Measurements from ENCODE around the gene ACTRT2.

Gene ACTRT2

GRCh38 chr1:3014443-3015268 is 6.6 kb upstream of the ACTRT2 start:
- DNase-seq (ENCODE audit: low read depth, low spot score) = no peak
- no peak overlapping the region for H3K4me3 ChIP-seq (ENCODE audit: low read length)

GRCh38 chr1:3015269-3015635 is 6.0 kb upstream of the ACTRT2 start:
- no peak overlapping the region for H3K4me3 ChIP-seq (ENCODE audit: low read length)
- no peak for DNase-seq (ENCODE audit: low read depth, low spot score)

GRCh38 chr1:3015744-3016143 is 5.5 kb upstream of the ACTRT2 start:
- DNase-seq (ENCODE audit: low read depth, low spot score) = no peak

DNA sequence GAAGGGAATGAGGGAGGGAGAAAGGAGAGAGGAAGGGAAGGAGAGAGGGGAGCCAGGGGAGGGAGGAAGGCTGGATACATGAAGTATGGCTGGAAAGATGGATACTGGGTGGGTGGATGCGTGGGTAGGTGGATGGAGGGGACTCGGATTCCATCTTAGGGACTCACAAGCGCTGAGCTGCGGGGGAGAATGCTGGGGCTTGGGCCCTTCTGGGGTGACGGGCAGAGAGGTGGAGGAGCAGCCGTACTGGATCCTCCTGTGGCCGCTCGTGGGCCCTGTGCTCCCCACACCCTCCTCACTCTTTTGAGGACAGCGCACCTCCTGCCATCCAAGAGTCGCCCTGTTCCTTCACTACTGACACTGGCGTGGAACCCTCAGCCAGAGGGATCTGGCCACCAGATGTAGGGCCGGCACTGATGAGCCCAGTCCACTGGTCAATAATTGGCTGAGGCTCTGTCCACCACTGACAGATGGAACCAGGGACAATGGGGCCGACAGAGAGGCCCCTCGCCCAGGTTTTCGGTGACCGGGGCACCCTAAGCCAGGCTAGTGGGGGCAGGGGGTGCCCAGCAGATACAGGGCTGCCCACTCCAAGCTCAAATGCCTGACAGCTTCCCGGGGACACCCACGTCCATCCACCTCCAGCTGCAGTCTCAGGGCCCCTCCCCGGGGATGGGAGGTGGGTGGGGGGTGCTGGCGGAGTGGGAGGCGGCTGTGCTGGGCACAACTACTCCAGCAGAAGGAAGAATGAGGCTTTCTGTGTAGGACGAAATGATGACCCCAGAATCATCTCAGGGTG is 4.4 kb upstream of the ACTRT2 start:
- H3K4me3 ChIP-seq (ENCODE audit: low read length) = no peak overlapping the region
- no peak for DNase-seq (ENCODE audit: low read depth, low spot score)

More at GRCh38 chr1:3015744-3016143, 5.5 kb upstream of the ACTRT2 start:
- no peak overlapping the region for H3K4me3 ChIP-seq (ENCODE audit: low read length)

DNA sequence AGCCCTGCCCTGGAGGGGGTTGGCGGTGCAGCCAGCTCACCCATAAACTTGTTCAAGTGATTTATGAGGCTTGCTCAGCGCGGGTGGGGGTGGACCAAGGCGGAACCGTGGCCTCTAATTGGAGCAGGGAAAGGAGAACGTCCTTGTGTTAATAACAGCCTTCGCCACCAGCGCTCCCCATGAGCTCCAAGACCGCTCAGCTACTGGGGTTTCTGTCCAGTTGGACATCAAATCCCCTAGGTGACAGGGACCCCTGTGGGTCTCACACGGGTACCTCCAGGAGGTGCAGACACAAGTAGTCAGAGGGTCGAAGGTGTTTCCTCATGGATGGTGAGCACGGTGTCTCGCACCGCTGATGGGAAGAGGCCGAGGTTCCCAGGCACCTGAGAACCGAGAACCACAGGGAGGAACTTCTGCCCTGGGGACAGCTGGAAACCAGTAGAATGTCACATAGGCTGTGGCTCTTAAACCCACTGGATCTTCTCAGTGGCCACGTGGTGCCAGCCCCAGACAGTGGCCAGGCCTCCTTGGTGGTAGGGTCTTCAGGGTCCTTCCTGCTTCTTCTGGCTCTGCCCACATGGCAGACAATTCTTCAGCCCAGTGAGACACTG is 3.7 kb upstream of the ACTRT2 start:
- no peak overlapping the region for H3K4me3 ChIP-seq (ENCODE audit: low read length)
- DNase-seq (ENCODE audit: low read depth, low spot score) = no peak

DNA sequence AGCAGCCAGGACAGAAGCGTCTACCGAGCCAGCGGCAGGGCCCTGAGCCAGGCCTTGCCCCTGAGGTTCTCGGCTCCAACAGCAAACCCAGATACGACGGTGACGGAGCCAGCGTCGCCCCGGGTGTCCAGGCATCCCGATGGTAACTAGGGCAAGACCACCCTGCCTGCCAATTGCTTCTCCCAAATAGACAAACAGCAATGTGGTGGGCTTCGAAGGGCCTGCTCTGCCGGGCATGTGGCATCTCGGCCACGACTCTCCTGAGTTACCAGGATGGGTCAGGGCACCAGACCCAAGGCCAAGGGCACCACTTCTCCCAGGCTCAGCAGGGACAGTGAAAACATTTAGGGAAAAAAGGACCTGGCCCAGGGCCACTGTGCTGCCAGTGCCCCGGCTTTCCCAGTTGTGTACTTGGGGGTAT is 3.2 kb upstream of the ACTRT2 start:
- DNase-seq (ENCODE audit: low read depth, low spot score) = no peak

DNA sequence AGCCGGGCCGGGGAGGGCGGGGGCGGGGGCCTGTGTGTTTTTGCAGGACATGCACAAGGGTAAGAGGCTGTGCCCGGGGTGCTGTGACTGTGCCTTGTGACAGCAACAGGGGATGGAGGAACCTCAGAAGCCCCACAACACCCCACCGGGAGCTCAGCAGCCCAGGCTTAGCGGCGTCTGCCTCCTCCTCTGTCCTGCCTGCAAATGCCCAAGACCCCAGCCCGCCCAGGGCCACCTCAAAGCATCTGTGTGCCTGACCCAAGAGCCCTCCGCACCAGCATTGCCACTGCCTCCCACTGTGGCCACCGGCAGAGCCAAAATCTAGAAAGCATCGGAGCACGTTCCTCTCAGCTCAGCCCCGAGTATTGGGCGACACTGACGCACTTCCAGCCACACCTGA is 2.7 kb upstream of the ACTRT2 start:
- H3K4me3 ChIP-seq (ENCODE audit: low read length) = no peak overlapping the region
- no peak for DNase-seq (ENCODE audit: low read depth, low spot score)

More for the DNA sequence above, 3.2 kb upstream of the ACTRT2 start:
- H3K4me3 ChIP-seq (ENCODE audit: low read length) = no peak overlapping the region

DNA sequence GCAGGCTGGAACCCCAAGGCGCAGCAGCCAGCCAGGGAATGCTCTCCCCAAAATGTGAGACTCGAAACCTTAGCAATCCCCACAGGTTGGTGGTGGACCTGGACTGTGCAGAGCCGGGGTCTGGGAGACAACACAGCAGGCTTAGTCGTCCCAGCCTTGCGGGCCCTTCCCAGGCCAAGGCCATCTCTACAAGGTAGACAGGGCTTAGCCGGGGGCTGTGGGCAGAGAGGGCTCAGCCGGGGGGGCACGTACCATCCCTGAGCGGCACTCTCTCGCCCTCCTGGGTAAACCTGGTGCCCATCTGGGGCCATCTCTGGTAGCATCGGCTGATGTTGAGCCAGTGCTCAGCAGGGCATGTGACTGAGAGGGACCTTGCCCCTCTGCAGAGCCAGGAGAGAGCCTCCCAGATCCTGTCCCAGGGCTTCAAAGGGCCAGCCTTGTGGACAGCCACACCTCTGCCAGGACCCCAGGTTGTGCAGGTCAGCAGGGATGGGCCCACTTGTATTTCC is 2.2 kb upstream of the ACTRT2 start:
- no peak for DNase-seq (ENCODE audit: low read depth, low spot score)
- H3K4me3 ChIP-seq (ENCODE audit: low read length) = no peak overlapping the region

- no peak overlapping the region for H3K4me3 ChIP-seq (ENCODE audit: low read length)
These were observed 1.7 kb upstream of the ACTRT2 start for GRCh38 chr1:3019516-3020051.

DNA sequence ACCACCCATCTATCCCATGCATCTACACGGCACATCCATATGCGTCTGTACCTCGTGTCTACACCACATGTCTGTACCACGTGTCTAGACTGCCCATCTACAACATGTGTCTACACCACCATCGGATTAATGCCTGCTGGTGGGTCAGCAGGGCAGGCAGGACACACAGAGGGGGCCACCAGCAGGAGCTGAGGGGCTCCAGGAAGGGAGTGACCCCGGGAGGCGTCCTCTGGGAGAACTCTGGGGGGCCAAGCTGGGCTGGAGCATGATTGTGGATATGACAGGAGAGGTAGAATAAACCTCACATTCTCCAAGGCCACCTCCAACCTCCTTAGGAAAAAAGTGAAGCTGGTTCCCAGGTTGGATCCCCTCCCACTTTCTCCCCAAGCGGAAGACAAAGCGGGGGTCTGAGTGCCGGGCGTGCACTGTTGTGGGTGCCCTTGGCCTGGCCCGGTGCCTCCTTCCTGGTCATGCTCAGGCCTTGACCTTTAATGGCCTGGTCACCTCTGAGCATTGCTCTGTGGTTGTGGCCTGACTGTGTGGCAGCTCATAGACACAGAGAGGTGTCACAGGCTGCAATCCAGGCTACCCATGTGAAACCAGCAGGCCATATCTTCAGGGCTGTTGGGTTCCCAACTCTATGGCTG is 881 bp upstream of the ACTRT2 start:
- no peak overlapping the region for H3K4me3 ChIP-seq (ENCODE audit: low read length)
- no peak for DNase-seq (ENCODE audit: low read depth, low spot score)

More at GRCh38 chr1:3019516-3020051, 1.7 kb upstream of the ACTRT2 start:
- DNase-seq (ENCODE audit: low read depth, low spot score) = no peak

DNA sequence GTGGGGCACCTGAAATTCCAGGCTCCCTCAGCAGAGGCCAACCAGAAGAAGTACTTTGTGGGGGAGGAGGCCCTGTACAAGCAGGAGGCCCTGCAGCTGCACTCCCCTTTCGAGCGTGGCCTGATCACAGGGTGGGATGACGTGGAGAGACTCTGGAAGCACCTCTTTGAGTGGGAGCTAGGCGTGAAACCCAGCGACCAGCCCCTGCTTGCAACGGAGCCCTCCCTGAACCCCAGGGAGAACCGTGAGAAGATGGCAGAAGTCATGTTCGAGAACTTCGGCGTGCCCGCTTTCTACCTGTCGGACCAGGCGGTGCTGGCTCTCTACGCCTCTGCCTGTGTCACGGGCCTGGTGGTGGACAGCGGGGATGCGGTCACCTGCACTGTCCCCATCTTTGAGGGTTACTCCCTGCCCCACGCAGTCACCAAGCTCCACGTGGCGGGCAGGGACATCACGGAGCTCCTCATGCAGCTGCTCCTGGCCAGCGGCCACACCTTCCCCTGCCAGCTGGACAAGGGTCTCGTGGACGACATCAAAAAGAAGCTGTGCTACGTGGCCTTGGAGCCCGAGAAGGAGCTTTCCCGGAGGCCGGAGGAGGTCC is 634 bp downstream of the ACTRT2 start:
- DNase-seq (ENCODE audit: low read depth, low spot score) = no peak
- H3K4me3 ChIP-seq (ENCODE audit: low read length) = no peak overlapping the region

DNA sequence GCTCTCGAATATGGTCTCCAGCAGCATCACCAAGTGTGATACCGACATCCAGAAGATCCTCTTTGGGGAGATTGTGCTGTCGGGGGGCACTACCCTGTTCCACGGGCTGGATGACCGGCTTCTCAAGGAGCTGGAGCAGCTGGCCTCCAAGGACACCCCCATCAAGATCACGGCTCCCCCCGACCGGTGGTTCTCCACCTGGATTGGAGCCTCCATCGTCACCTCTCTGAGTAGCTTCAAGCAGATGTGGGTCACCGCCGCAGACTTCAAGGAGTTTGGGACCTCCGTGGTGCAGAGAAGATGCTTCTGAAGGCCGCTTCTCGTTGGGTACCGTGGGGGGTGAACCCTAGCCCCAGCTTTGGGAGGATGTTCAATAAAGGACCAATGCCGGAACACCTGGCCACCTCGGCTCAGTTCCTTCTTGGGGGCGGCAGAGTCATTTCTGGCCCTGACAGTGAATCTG is 1.3 kb downstream of the ACTRT2 start:
- no peak for DNase-seq (ENCODE audit: low read depth, low spot score)
- no peak overlapping the region for H3K4me3 ChIP-seq (ENCODE audit: low read length)

GRCh38 chr1:3022976-3023375 is 1.7 kb downstream of the ACTRT2 start:
- DNase-seq (ENCODE audit: low read depth, low spot score) = no peak
- H3K4me3 ChIP-seq (ENCODE audit: low read length) = no peak overlapping the region

DNA sequence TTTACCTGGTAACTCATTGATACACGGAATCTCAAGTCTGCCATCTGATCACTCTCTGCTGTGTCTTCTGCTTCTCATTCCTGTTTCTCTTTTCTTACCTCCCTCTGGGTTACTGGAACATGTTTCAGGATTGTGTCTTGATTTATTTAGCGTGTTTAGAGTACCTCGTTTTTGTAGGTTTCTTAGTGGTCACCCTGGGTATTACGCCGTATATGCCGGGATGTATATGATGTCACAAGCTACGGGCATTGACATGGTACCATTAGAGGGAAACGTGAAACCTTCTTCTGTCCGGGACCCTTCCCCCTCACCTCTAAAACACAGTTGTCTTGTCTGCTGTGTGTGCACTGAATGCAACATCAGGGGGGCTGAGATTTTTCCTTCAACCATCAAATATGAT is 2.8 kb downstream of the ACTRT2 start:
- no peak overlapping the region for H3K4me3 ChIP-seq (ENCODE audit: low read length)
- no peak for DNase-seq (ENCODE audit: low read depth, low spot score)

GRCh38 chr1:3024588-3024987 is 3.3 kb downstream of the ACTRT2 start:
- DNase-seq (ENCODE audit: low read depth, low spot score) = no peak

GRCh38 chr1:3026124-3026523 is 4.9 kb downstream of the ACTRT2 start:
- H3K4me3 ChIP-seq (ENCODE audit: low read length) = no peak overlapping the region
- no peak for DNase-seq (ENCODE audit: low read depth, low spot score)

More at GRCh38 chr1:3024588-3024987, 3.3 kb downstream of the ACTRT2 start:
- no peak overlapping the region for H3K4me3 ChIP-seq (ENCODE audit: low read length)

GRCh38 chr1:3026581-3027391 is 5.5 kb downstream of the ACTRT2 start:
- no peak overlapping the region for H3K4me3 ChIP-seq (ENCODE audit: low read length)
- DNase-seq (ENCODE audit: low read depth, low spot score) = no peak
